PFSK-1 (cell line): ENCODE results near the gene LSAMP.

Experiments
- FOXP2 ChIP-seq: optimal IDR thresholded peaks from 2 replicates; pipeline ENCODE3; 2011; ENCODE audit warnings: borderline replicate concordance, control low read depth, inconsistent platforms; ENCODE audit not compliant: insufficient read depth; ENCODE audit errors: extremely low read length, extremely low read depth
- POLR2AphosphoS5 ChIP-seq: IDR thresholded peaks from 2 replicates; pipeline ENCODE4 v1.6.1; 2012; ENCODE audit warnings: low read depth, mild to moderate bottlenecking, control low read depth, low read length, moderate library complexity
- REST ChIP-seq, 2 experiments: IDR thresholded peaks; 2 replicates each; pipeline versions ENCODE4 v1.6.1 to v1.8.0; 2011 to 2012; ENCODE audit warnings: low read depth in 2 of 2, low read length in 2 of 2, control low read depth in 1 of 2, inconsistent platforms in 1 of 2, mild to moderate bottlenecking in 1 of 2, moderate library complexity in 1 of 2; ENCODE audit not compliant: insufficient read depth in 1 of 2
- SIN3A ChIP-seq: IDR thresholded peaks from 2 replicates; pipeline ENCODE4 v1.6.1; 2012; ENCODE audit warnings: mild to moderate bottlenecking, low read length, moderate library complexity, borderline replicate concordance; ENCODE audit not compliant: insufficient read depth
- TAF1 ChIP-seq: IDR thresholded peaks from 2 replicates; pipeline ENCODE4 v1.6.1; 2012; ENCODE audit warnings: low read length, control low read depth, borderline replicate concordance; ENCODE audit not compliant: insufficient read depth

LSAMP gene

GRCh38 chr3:115768661-115769060, 676.6 kb downstream of the LSAMP start:
- no peak for TF ChIP-seq SIN3A

- TF ChIP-seq REST (IDR thresholded peaks at IDR 0.05; ENCODE audit: insufficient read depth in 1 of 2, low read depth in 2 of 2, low read length in 2 of 2) (no peak), SIN3A (no peak), FOXP2 (no peak), TAF1 (no peak), POLR2AphosphoS5 (no peak)
These were observed 678.5 kb downstream of the LSAMP start for GRCh38 chr3:115766587-115767482.

- TF ChIP-seq REST (IDR thresholded peaks at IDR 0.05; ENCODE audit: insufficient read depth in 1 of 2, low read depth in 2 of 2, low read length in 2 of 2) (no peak), TAF1 (no peak), SIN3A (no peak), POLR2AphosphoS5 (no peak), FOXP2 (no peak)
These were observed 683.4 kb downstream of the LSAMP start for GRCh38 chr3:115761927-115762305.

GRCh38 chr3:115760716-115761115, 684.6 kb downstream of the LSAMP start:
- no peak for TF ChIP-seq SIN3A
- no peak for TF ChIP-seq FOXP2
- TF ChIP-seq TAF1: no peak
- TF ChIP-seq POLR2AphosphoS5: no peak
- TF ChIP-seq REST (IDR thresholded peaks at IDR 0.05; ENCODE audit: insufficient read depth in 1 of 2, low read depth in 2 of 2, low read length in 2 of 2): no peak

- TF ChIP-seq TAF1 (no peak), FOXP2 (no peak), POLR2AphosphoS5 (no peak), REST (IDR thresholded peaks at IDR 0.05; ENCODE audit: insufficient read depth in 1 of 2, low read depth in 2 of 2, low read length in 2 of 2) (no peak), SIN3A (no peak)
These were observed 687.1 kb downstream of the LSAMP start for GRCh38 chr3:115758076-115758763.
